GM19324 (cell line): ENCODE results near the gene BICDL2.

ENCODE experiments used
- ATAC-seq: cut with Tn5 transposase; IDR thresholded peaks from one replicate; pipeline ENCODE4 v1.9.1; 2021; ENCODE audit warnings: mild to moderate bottlenecking, moderate library complexity; ENCODE audit not compliant: unreplicated experiment, low FRiP score

The BICDL2 gene

DNA sequence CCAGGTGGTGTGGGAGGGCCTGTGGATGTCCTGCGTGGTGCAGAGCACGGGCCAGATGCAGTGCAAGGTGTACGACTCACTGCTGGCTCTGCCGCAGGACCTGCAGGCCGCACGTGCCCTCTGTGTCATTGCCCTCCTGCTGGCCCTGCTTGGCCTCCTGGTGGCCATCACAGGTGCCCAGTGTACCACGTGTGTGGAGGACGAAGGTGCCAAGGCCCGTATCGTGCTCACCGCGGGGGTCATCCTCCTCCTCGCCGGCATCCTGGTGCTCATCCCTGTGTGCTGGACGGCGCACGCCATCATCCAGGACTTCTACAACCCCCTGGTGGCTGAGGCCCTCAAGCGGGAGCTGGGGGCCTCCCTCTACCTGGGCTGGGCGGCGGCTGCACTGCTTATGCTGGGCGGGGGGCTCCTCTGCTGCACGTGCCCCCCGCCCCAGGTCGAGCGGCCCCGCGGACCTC is 23.2 kb downstream of the BICDL2 start:
- no peak for ATAC-seq

- no peak for ATAC-seq
Measured at GRCh38 chr16:3012828-3013420, 23.8 kb downstream of the BICDL2 start, which contains the start of gene CLDN9. Gene CLDN9 (plus strand): TSS chr16:3012923. CDS start chr16:3013363, 440 bp downstream.

- ATAC-seq = no peak
Measured at GRCh38 chr16:3012246-3012645, 24.5 kb downstream of the BICDL2 start.

GRCh38 chr16:3010510-3010909 is 26.2 kb downstream of the BICDL2 start:
- no peak for ATAC-seq

DNA sequence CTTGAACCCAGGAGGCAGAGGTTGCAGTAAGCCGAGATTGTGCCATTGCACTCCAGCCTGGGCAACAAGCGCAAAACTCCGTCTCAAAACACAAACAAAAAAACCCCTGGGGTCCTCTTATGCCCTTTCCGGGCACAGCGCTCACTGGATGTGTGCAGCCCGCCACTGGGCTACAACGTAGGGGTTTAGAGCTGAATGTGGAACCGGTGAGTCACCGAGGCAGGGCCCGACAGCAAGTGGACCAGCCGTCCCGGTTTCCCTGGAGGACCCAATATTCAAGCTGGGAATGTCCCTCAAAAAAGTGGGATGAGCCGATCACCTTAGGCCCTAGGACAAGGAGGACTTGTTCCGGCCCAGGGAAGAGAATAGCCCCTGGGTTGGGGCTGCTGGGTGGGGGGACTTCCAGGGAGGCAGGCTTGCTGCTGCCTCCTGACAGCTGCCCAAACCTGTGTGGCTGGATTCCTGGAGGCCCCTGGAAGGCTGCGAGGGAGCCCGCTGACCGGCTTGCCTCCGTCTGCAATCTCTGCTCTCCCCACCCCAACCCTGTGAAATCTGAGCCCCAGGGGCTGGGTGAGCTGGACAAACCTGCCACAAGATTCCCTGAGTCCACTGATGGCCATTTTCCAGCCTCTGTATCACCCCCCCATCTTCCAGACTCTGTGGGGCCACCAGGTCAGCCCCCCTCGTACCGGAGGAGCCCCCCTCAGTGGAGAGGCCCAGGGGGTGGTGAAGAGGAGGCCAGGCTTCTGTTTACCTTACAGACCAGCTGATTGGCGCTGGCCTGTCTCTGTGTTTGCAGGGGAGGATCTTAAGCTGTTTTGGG is 27.0 kb downstream of the BICDL2 start:
- no peak for ATAC-seq

GRCh38 chr16:3008690-3009037 is 28.1 kb downstream of the BICDL2 start:
- no peak for ATAC-seq

DNA sequence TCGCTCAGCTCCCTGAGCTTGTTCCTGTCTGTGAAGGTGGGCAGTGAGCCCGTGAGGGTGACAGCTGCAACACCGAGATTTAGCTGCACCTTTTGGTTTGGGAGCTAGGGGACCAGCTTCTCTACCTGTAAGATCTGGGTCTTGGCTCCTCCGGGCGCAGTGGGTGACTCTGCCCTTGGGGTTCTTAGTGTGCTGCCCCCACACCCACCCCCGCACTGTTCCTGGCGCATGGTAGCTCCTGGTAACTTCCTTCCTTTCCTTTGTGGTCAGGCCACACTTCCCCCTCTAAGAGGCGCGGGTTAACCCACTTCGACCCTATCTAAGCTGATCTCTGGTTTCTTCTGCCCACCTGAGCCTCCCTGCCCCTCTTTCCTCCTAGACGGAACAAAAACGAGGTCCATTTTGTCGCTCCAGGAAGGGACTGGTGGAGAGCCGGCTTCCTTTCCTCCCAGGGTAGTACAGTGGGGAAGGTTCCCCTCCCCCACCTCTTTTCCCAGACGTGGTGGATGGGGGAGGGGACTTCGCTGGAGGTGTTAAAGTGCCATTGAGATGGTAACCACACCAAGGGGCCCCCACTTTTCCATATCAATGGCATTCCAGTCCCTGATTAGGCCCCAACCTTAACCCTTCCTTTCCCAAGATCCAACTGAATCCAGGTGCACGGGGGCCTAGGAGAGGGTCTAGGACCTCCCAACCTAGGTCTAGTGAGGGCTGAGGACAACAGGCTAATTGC is 28.6 kb downstream of the BICDL2 start:
- ATAC-seq = no peak

DNA sequence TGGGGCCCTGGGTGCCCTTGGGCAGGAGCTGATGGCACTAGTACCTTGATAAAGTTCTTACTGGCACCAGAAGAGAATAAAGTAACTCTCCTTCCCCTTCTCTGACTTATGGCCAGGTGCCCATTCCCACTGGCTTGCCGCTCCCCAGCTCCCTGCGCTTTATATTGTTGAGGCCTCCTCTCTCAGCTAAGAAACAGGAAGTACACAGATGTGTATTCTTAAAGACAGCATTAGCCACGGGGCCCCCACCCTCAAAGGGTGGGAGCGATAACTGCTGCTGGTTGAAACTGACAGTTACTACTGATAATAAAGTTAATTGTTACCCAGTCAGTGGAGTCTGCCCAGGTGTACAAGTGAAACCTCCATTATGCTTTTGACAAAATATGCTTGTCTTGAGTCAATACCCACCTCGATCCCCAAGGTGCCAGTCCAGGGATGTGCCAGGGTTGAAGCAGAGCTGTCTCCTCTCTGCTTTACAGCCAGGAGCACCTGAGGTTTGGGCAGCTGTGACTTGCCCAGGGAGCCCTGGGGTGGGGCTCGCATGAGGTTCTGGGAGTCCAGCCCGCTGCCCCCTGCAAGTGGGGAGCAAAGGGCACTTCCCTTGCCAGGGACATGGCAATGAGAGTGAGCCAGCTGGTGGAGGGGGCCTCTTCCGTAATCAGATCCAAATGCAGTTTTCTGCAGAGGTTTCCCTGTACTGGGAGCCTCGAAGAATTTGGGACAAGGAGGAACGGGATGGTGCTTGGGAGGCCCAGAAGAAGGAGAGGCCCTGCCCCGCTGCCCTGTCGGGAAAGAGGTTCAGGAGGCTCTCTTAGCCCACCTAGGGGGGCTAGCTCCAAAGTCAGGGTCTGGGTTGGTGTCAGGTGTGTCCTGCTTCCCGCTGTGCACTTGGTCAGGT is 29.4 kb downstream of the BICDL2 start:
- no peak for ATAC-seq

DNA sequence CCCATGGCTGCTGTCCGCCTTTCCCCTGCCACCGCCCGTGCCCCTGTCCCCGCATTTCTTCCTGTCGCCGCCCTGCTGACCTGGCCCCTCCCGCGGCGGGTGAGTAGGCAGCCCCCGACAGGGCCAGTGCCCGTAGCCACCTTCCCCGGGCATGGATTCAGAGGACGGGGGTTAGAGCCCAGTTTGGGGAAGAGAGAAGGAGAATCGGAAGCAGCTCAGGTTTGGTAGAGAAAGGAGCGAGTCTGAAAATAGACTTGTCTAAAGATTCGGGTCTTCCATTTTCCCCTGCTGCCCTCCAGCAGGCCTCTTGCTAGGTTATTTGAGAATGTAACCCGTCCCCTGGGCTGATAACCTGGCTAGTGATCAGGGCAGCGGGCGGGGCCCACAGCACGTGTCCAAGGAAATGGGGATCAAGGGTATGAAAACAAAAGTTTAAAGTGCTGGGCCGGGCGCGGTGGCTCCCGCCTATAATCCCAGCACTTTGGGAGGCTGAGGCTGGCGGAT is 31.9 kb downstream of the BICDL2 start:
- ATAC-seq = no peak

GRCh38 chr16:3004319-3004718 is 32.4 kb downstream of the BICDL2 start:
- ATAC-seq = peak; percentile 17

GRCh38 chr16:3003582-3004270 is 33.0 kb downstream of the BICDL2 start:
- ATAC-seq = peak; percentile 94

DNA sequence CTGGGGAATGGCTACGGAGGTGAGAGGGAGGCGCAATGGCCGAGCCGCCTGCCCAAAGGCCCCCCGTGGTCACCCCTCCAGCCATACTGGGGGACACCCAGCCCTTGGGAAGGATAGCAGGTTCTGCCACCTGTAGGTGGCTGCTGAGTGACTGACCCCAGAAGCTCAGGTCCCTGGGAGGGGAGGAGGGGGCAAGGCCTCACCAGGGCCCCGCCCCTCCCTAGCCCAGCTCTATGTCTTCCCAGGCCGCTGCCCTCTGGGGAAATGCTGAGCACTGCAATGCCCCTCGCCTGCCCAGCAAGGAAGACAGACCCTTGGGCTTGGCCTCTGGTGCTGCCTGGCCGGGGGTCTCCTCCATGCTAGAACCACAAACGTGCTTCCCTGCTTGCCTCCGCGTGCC is 35.4 kb downstream of the BICDL2 start:
- no peak for ATAC-seq

- ATAC-seq = no peak
Measured at GRCh38 chr16:3000540-3000939, 36.2 kb downstream of the BICDL2 start.

DNA sequence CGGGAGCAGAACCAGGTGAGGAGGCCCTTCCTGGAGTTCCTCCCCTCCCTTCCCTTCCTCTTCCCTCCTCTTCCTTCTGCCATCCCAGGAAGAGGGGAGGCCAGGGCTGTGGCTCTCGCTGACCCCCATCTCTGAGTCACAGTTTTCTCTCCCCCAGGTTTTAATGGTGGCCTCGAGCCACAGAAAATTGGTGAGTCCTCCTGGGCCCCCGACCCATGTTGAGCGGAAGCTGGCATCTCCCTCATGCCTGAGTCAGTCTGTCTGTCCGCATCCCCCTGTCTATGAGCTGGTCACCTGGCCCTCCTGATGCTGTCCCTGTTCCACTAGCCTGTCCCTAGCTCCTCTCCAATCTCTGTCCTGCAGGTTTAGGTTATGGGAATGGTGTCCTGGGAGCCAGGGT is 36.8 kb downstream of the BICDL2 start:
- no peak for ATAC-seq

- no peak for ATAC-seq
Measured at GRCh38 chr16:2996298-2996697, 40.4 kb downstream of the BICDL2 start.

GRCh38 chr16:2992383-2993081 is 44.2 kb downstream of the BICDL2 start:
- no peak for ATAC-seq

DNA sequence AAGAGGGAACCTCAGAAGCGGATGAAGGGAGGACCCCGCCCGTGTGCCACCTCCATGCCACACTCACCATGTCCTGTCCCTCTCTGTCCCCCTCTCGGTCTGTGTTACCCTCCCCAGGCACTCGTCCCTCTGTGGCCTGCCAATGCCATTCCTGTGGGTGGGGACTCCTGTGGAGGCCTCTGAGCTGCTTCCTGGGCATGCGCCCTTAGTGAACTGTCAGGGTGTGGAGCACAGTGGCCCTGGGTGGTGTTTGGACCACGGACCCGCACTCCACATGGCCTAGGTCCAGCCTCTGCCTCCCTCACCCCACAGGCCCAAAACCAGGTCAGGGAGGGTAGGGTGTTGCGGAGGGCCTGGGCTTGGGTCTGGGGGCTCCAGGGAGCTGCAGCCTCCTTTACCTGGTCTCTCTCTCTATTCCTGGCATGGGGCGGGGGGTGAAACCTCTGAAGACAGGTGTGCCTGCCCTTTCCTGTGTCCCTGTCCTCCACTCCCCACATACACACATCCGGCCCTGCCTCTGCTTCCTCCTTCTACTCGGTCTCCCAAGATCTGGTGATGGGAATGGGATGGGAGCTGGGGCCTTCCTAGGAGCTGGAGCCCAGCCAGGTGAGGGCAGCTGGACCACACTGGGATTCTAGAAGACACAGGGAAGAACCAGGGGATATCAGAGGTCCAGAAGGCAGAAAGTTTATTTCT is 45.0 kb downstream of the BICDL2 start:
- no peak for ATAC-seq

DNA sequence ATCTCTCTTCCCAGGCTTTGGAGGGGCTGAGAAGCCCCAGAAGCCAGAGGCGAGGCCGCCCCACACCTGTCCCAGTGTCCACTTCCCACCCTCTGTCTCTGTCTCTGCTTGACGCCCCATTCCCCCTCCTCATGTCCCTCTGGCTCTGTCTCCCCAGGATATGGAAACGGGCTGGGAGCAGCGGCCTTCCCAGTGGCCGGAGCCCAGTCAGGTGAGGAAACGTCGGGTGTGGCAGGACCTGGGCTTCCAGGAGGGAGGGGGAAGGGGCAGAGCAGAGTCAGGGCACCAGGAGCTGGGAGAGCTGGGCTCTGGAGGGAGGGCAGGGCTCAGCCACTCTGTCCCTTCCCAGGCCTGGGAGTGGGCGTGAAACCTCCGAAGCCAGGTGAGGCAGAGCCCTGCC is 45.9 kb downstream of the BICDL2 start:
- no peak for ATAC-seq
